NT2/D1 (cell line): Measurements from ENCODE around the gene PRICKLE3.
A peak's percentile ranks its signal among the peaks of the same experiment; 100 is the strongest.

Experiments
- DNase-seq: peaks from one replicate; pipeline ENCODE4 v3.0.0-alpha.2; 2011; ENCODE audit warnings: low read depth, low spot score
- H3K27me3 ChIP-seq: 2 replicates; pipeline ENCODE4 v1.6.0; 2011; ENCODE audit warnings: mild to moderate bottlenecking; ENCODE audit not compliant: insufficient read length, insufficient read depth
- H3K36me3 ChIP-seq: 2 replicates; pipeline ENCODE4 v1.6.1; 2011; ENCODE audit warnings: mild to moderate bottlenecking, low read length, mixed read lengths; ENCODE audit not compliant: insufficient read depth, insufficient read length
- H3K4me1 ChIP-seq: 2 replicates; pipeline ENCODE4 v1.5.1; 2011; ENCODE audit not compliant: insufficient read depth, insufficient read length
- H3K4me3 ChIP-seq: 2 replicates; pipeline ENCODE4 v1.5.1; 2011; ENCODE audit warnings: low read depth; ENCODE audit not compliant: insufficient read length
- H3K9ac ChIP-seq: 2 replicates; pipeline ENCODE4 v1.6.0; 2011; ENCODE audit warnings: low read depth; ENCODE audit not compliant: insufficient read length
- H3K9me3 ChIP-seq: 2 replicates; pipeline ENCODE4 v1.5.1; 2011; ENCODE audit warnings: mild to moderate bottlenecking, low read length; ENCODE audit not compliant: insufficient read depth
- SUZ12 ChIP-seq: IDR thresholded peaks from 2 replicates; pipeline ENCODE4 v1.6.1; 2011; ENCODE audit not compliant: insufficient read length, insufficient read depth; ENCODE audit errors: extremely low read depth
- YY1 ChIP-seq: IDR thresholded peaks from 2 replicates; pipeline ENCODE4 v1.6.1; 2011; ENCODE audit not compliant: insufficient read length, insufficient read depth
- ZNF274 ChIP-seq: IDR thresholded peaks from 2 replicates; pipeline ENCODE4 v1.6.1; 2011; ENCODE audit warnings: mild to moderate bottlenecking, low read depth, low read length

Gene PRICKLE3, protein sequence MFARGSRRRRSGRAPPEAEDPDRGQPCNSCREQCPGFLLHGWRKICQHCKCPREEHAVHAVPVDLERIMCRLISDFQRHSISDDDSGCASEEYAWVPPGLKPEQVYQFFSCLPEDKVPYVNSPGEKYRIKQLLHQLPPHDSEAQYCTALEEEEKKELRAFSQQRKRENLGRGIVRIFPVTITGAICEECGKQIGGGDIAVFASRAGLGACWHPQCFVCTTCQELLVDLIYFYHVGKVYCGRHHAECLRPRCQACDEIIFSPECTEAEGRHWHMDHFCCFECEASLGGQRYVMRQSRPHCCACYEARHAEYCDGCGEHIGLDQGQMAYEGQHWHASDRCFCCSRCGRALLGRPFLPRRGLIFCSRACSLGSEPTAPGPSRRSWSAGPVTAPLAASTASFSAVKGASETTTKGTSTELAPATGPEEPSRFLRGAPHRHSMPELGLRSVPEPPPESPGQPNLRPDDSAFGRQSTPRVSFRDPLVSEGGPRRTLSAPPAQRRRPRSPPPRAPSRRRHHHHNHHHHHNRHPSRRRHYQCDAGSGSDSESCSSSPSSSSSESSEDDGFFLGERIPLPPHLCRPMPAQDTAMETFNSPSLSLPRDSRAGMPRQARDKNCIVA

GRCh38 chrX:49186125-49187027 lies at the start of gene PRICKLE3:
TSS of gene PRICKLE3 (minus strand) at chrX:49186373. CDS start at chrX:49186297, 76 bp downstream.
- Histone ChIP-seq H3K9ac (peak within 1 kb of the TSS; percentile 86), H3K9me3 (no peaks in the 10 kb centered on the region), H3K36me3 (peaks cover 17% of the 10 kb centered on the region), H3K27me3 (no peaks in the 10 kb centered on the region), H3K4me1 (peaks cover 3% of the 10 kb centered on the region), H3K4me3 (peak within 1 kb of the TSS; percentile 77)
- TF ChIP-seq ZNF274 (no peak), SUZ12 (no peak), YY1 (no peak)
- no peak for DNase-seq

DNA sequence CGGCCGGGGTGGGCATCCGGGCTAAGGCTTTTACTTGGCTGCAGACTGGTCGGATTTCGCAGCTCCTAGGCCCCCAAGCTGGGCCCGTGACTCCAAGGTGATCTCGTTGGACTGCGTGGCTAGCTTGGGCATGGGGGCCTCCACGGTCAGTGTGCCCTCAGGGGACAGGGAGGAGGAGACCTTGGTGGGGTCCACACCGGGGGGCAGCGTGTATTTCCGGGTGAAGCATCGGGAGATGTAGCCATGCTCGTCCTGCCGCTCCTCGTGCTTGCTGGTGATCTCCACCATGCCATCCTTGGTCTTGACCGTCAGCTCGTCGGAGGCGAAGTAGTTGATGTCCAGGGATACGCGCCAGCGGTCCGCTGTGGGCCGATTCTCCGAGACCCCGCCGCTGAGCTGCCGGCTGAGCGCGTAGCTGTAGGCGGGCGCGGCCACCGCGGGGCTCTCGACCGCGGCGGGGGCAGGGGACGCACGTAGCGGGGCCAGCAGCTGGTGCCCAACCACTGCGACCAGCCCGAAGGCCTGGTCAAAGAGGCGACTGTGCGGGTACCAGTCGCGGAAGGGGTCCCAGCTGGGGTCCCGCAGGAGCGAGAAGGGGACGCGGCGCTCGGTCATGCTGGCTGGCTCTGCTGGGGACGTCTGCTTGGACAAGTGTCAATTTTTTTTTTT lies 47.8 kb upstream of the PRICKLE3 start:
- Histone ChIP-seq H3K36me3 (no peaks in the 10 kb centered on the region), H3K27me3 (no peaks in the 10 kb centered on the region), H3K4me1 (peaks cover 2% of the 10 kb centered on the region), H3K9me3 (no peaks in the 10 kb centered on the region), H3K9ac (no peak overlapping the region), H3K4me3 (no peak overlapping the region)
- TF ChIP-seq SUZ12 (no peak), YY1 (no peak), ZNF274 (no peak)
- no peak for DNase-seq

DNA sequence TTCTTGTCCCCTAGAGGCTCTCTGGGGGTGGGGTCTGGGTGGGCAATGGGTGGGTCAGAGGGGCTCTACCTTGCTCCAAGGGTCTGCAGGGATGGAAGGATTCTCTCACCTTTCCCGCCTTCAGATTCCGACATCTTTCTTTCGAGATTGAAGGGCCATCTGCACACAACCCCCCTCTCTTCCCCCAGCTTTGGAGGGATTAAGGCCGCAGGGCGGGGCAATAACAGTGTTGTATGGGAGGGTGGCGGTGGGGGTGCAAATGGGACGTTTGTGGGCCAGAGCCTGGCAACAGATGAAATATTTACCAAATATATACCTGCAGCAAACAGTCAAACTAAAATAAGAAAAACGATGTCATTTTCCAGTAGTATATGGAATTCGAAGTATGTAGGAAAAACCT lies 47.0 kb upstream of the PRICKLE3 start, which contains the start of gene CACNA1F:
CACNA1F (minus strand) TSS at position 165 of the 400 bp plus-strand sequence; CDS start at position 134, 31 bp downstream.
- no peak for DNase-seq
- Histone ChIP-seq H3K27me3 (no peaks in the 10 kb centered on the region), H3K9me3 (no peaks in the 10 kb centered on the region), H3K4me1 (peaks cover 2% of the 10 kb centered on the region), H3K36me3 (no peaks in the 10 kb centered on the region), H3K4me3 (no peak within 1 kb of the TSS), H3K9ac (no peak within 1 kb of the TSS)
- TF ChIP-seq ZNF274 = no peak
- no peak for TF ChIP-seq SUZ12
- no peak for TF ChIP-seq YY1

GRCh38 chrX:49232525-49232924 lies 46.4 kb upstream of the PRICKLE3 start:
- Histone ChIP-seq H3K36me3 (no peaks in the 10 kb centered on the region), H3K9me3 (no peaks in the 10 kb centered on the region), H3K4me1 (peaks cover 2% of the 10 kb centered on the region), H3K4me3 (no peak overlapping the region), H3K27me3 (no peaks in the 10 kb centered on the region), H3K9ac (no peak overlapping the region)
- DNase-seq = no peak
- TF ChIP-seq SUZ12 = no peak

DNA sequence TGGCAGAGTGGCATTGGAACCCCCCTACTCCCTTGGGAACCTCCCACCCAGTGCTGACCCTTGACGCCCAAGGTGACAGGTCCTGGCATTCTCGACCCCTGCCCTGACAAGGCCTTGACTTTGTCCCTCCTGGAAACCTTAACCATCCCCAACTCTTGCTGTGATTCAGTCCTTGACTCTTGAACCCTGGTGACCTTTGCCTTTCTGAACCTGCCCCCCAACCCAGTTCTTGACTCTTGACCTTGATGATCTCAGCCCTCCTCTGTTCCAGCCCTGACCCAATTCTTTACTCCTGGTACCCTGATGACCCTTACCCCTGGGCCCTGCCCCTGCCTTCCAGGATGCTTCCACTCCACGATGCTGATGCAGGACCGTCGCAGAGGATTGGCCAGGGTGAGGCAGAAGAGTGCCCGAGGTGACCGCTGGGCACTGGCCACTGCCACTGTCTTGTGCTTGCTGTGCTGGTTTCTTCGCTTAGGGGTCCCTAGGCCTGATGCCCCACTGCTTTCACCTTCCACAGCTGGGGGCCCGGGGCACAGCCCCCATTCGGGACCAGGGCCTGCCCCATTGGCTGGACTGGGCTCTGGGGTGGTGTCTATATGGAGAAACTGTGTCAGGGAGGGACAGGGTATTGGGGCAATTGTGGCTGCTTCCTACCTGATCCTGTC lies 45.3 kb upstream of the PRICKLE3 start:
- Histone ChIP-seq H3K36me3 (no peaks in the 10 kb centered on the region), H3K4me3 (no peak overlapping the region), H3K27me3 (no peaks in the 10 kb centered on the region), H3K9me3 (no peaks in the 10 kb centered on the region), H3K4me1 (no peaks in the 10 kb centered on the region), H3K9ac (peak overlapping the region; percentile 9)
- no peak for TF ChIP-seq YY1
- TF ChIP-seq SUZ12 = no peak
- no peak for DNase-seq

GRCh38 chrX:49230500-49231232 lies 44.5 kb upstream of the PRICKLE3 start:
- H3K36me3 ChIP-seq = no peaks in the 10 kb centered on the region
- peak overlapping the region; percentile 81 for H3K9ac ChIP-seq
- peak; percentile 40 for DNase-seq
- no peak for TF ChIP-seq SUZ12
- no peak for TF ChIP-seq ZNF274
- no peak for TF ChIP-seq YY1
- H3K4me1 ChIP-seq = peaks cover 2% of the 10 kb centered on the region
- peak overlapping the region; percentile 54 for H3K4me3 ChIP-seq
- no peaks in the 10 kb centered on the region for H3K9me3 ChIP-seq
- H3K27me3 ChIP-seq = no peaks in the 10 kb centered on the region
